Naive thymus-derived CD8-positive, alpha-beta T cell (primary cell): ENCODE measurements around the gene L1CAM. TPM values are rescaled to one million over a fixed set of nuclear protein-coding genes. Genes with fewer than 3 reads are reported as not detected.

Source experiments
- ATAC-seq, 2 donors: fragments of 150-1000 bp; cut with Tn5 transposase in 1 of 2; sonication (Bioruptor Pico), chemical (Tn5 transposase) in 1 of 2; 1 replicate in 1 of 2; 2 replicates in 1 of 2; pipeline ENCODE4 v1.10.0; 2021; ENCODE audit warnings: mild to moderate bottlenecking in 2 of 2, moderate library complexity in 2 of 2
- POLR2A ChIA-PET: fragments of 350-600 bp; sonication (Branson Sonifier 250); formaldehyde crosslinking; loops from one replicate; lab custom pipeline; 2021; ENCODE audit warnings: antibody characterized with exemption; lab: Charles Lee
- DNase-seq, 10 donors: peaks; one replicate each; pipeline versions ENCODE4 v3.0.0 to v3.0.0-alpha.2; 2020 to 2022
- H3K27ac Mint-ChIP-seq, 10 donors: one replicate each; pipeline ENCODE4 v1.8.0; 2020 to 2022; ENCODE audit warnings: mild to moderate bottlenecking in 10 of 10, mixed read lengths in 10 of 10, moderate library complexity in 4 of 10, inconsistent platforms in 1 of 10
- H3K27me3 Mint-ChIP-seq, 5 donors: one replicate each; pipeline ENCODE4 v1.8.0; 2021 to 2022; ENCODE audit warnings: mixed read lengths in 5 of 5
- H3K36me3 Mint-ChIP-seq, 3 donors: one replicate each; pipeline ENCODE4 v1.8.0; 2020 to 2022; ENCODE audit warnings: mixed read lengths in 3 of 3, mild to moderate bottlenecking in 2 of 3, inconsistent platforms in 1 of 3
- H3K4me1 Mint-ChIP-seq, 4 donors: one replicate each; pipeline ENCODE4 v1.8.0; 2021 to 2022; ENCODE audit warnings: mixed read lengths in 4 of 4
- H3K4me3 Mint-ChIP-seq, 10 donors: one replicate each; pipeline ENCODE4 v1.8.0; 2020 to 2022; ENCODE audit warnings: mild to moderate bottlenecking in 10 of 10, mixed read lengths in 10 of 10, moderate library complexity in 6 of 10, inconsistent platforms in 1 of 10
- H3K9me3 Mint-ChIP-seq, 9 donors: one replicate each; pipeline ENCODE4 v1.8.0; 2020 to 2022; ENCODE audit warnings: mixed read lengths in 9 of 9, mild to moderate bottlenecking in 3 of 9, inconsistent platforms in 1 of 9, moderate library complexity in 1 of 9
- polyA plus RNA-seq, 3 donors: library from polyadenylated mRNA; unstranded; fragments of 300-500 nt; fragmentation: Illumina TruSeq; gene quantifications; one replicate each; pipeline ENCODE4 v1.2.3, GENCODE V29; 2021
- total RNA-seq, 8 experiments: library from RNA in 2 of 8; stranded (reverse) in 2 of 8; gene quantifications; one replicate each; pipeline ENCODE4 v1.2.3 and lab custom pipeline; 2021 to 2026

Gene L1CAM
- total RNA-seq (under 1 TPM; 0.16 to 0.23 TPM), polyA plus RNA-seq (not detected), total RNA-seq (lab: John Stamatoyannopoulos, UW) (0 to 1.6 (median 0.21) reads per million in 6 experiments)

DNA sequence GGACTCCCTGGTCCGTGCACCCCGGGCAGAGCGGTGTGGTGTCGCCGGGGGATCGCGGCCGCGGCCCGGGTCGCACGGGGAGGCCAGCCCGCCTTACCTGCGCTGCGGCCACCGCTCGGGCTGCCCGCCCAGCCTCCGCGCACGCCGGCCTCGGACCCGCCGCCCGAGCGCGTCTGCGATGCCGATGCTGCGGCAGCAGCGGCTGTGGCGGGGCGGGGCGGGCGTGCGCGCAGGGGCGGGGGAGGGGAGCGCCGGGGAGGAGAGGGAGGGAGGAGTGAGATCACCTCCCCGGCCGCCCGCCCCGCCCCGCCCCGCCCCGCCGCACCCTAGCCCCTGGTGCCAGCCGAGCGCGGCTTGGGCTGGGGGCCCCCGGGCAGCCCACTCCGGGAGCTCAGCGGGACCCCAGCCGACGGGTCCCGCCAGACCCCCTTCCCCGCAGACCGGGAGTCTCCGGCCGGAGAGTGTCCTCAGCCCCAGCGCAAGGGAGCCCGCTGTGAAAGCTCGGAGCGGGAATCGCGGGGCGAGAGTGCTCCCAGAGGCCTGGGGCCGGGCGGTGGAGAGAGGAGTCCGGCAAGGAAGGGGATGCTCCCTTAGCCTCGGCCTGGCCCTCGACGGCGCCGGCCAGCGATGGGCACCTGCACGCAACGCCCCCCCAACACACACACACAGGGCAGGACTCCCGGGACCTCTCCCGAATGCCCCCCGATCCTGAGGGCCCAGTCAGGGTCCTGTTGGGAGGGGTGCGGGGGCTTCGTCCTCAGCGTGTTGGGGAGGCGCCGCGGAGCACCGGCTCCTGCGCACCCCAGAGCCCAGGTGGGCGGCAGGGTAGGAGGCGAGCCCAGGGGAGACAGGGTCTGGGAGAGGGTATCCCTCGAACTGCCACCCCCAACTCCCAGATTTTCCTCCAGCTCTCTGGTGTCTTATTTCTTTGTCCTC, at the start of gene L1CAM:
Gene L1CAM, minus strand, starts transcription at position 206 of the 936 bp plus-strand sequence. CDS start 10,337 bp downstream, outside the sequence.
- peaks cover 0 to 3% (median 0%) of the 10 kb centered on the region in 9 donors for H3K9me3 Mint-ChIP-seq
- peak; percentile 30 to 46 for ATAC-seq
- peak within 1 kb of the TSS in 8 of 10 donors; percentile 33 to 65 (median 51) for H3K4me3 Mint-ChIP-seq
- POLR2A ChIA-PET: interaction anchor here (0.7 kb wide), 1 partner anchor 59 kb away, joined by 3 read pairs; no protein-coding TSS in a partner anchor
- H3K27me3 Mint-ChIP-seq: peaks cover 3 to 27% (median 4%) of the 10 kb centered on the region in 5 donors
- peak in 1 of 10 donors; percentile 26 for DNase-seq
- peaks cover 0 to 11% (median 0%) of the 10 kb centered on the region in 4 donors for H3K4me1 Mint-ChIP-seq
- no peaks in the 10 kb centered on the region for H3K36me3 Mint-ChIP-seq
- H3K27ac Mint-ChIP-seq: no peak within 1 kb of the TSS

- Mint-ChIP-seq H3K27me3 (no peaks in the 10 kb centered on the region), H3K4me3 (peak overlapping the region; percentile 47 to 88 (median 72)), H3K36me3 (peaks cover 0 to 15% (median 0%) of the 10 kb centered on the region in 3 donors), H3K4me1 (peaks cover 7 to 34% (median 30%) of the 10 kb centered on the region in 4 donors), H3K27ac (peak overlapping the region in 9 of 10 donors; percentile 4 to 80 (median 65)), H3K9me3 (peaks cover 0 to 2% (median 0%) of the 10 kb centered on the region in 9 donors)
- ATAC-seq (peak; percentile 3 to 10), DNase-seq (peak in 1 of 10 donors; percentile 62)
- POLR2A ChIA-PET: interaction anchor here (2.0 to 17.6 kb wide), 3 partner anchors 11 to 36 kb away, joined by 7 to 388 read pairs (median 48); partner anchors contain the start of genes ARHGAP4, HCFC1 and RENBP
These were observed 49.4 kb upstream of the L1CAM start for GRCh38 chrX:153935326-153935851.

GRCh38 chrX:153934762-153935325, 48.9 kb upstream of the L1CAM start, which contains the start of gene NAA10:
Gene NAA10, minus strand, starts transcription at chrX:153935037. Its CDS starts 133 bp downstream, at chrX:153934904.
- peaks cover 7 to 28% (median 28%) of the 10 kb centered on the region in 4 donors for H3K4me1 Mint-ChIP-seq
- POLR2A ChIA-PET: interaction anchor here (2.0 to 17.6 kb wide), 3 partner anchors 10 to 36 kb away, joined by 7 to 388 read pairs (median 48); partner anchors contain the start of genes ARHGAP4, HCFC1 and RENBP
- peak; percentile 67 to 77 for ATAC-seq

GRCh38 chrX:153934148-153934761, 48.3 kb upstream of the L1CAM start:
- peak overlapping the region; percentile 76 to 91 (median 86) for H3K4me3 Mint-ChIP-seq
- POLR2A ChIA-PET: interaction anchor here (2.0 to 17.6 kb wide), 3 partner anchors 10 to 37 kb away, joined by 7 to 388 read pairs (median 48); partner anchors contain the start of genes ARHGAP4, HCFC1 and RENBP
- no peaks in the 10 kb centered on the region for H3K27me3 Mint-ChIP-seq
- peaks cover 0 to 16% (median 0%) of the 10 kb centered on the region in 3 donors for H3K36me3 Mint-ChIP-seq
- H3K27ac Mint-ChIP-seq: peak overlapping the region in 9 of 10 donors; percentile 72 to 93 (median 88)
- ATAC-seq (peak; percentile 28 to 35), DNase-seq (peak in 1 of 10 donors; percentile 54)
- H3K4me1 Mint-ChIP-seq: peaks cover 7 to 32% (median 28%) of the 10 kb centered on the region in 4 donors
- peaks cover 0 to 2% (median 0%) of the 10 kb centered on the region in 9 donors for H3K9me3 Mint-ChIP-seq

More at GRCh38 chrX:153934762-153935325, 48.9 kb upstream of the L1CAM start, which contains the start of gene NAA10:
- Mint-ChIP-seq H3K27ac (peak within 1 kb of the TSS in 9 of 10 donors; percentile 72 to 93 (median 88)), H3K36me3 (peaks cover 0 to 16% (median 0%) of the 10 kb centered on the region in 3 donors), H3K4me3 (peak within 1 kb of the TSS; percentile 76 to 91 (median 86)), H3K27me3 (no peaks in the 10 kb centered on the region), H3K9me3 (peaks cover 0 to 2% (median 0%) of the 10 kb centered on the region in 9 donors)
- peak in 8 of 10 donors; percentile 27 to 72 (median 44) for DNase-seq

DNA sequence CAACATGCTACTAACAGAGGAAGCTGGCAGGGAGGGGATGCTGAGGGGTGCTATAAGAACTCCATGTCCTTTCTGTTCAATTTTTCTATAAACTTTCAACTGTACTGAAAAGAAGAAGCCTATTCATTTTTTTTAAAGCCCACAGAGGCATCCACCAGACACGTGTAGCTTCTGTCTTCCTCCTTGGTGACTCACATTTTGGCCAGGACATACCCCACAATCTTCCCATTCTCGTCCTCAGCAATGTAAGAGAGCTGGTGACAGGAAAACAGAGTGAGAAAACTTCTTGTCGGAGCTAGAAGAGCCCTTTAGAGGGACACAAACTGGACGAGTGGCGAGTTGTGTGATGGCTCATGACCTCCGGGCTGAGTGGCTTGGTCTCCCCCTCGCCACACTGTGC, 47.8 kb upstream of the L1CAM start:
- Mint-ChIP-seq H3K27ac (peak overlapping the region in 9 of 10 donors; percentile 25 to 93 (median 88)), H3K36me3 (peaks cover 0 to 16% (median 0%) of the 10 kb centered on the region in 3 donors), H3K4me1 (peaks cover 7 to 35% (median 30%) of the 10 kb centered on the region in 4 donors), H3K4me3 (peak overlapping the region; percentile 76 to 91 (median 86)), H3K9me3 (peaks cover 0 to 2% (median 0%) of the 10 kb centered on the region in 9 donors), H3K27me3 (no peaks in the 10 kb centered on the region)
- POLR2A ChIA-PET: interaction anchor here (2.0 to 17.6 kb wide), 3 partner anchors 9 to 38 kb away, joined by 7 to 388 read pairs (median 48); partner anchors contain the start of genes ARHGAP4, HCFC1 and RENBP
- ATAC-seq (peak in 1 of 2 donors; percentile 2), DNase-seq (no peak)

- peaks cover 7 to 33% (median 28%) of the 10 kb centered on the region in 4 donors for H3K4me1 Mint-ChIP-seq
- POLR2A ChIA-PET: interaction anchor here (5.5 to 17.6 kb wide), 2 partner anchors 8 to 14 kb away, joined by 48 to 388 read pairs; partner anchors contain the start of genes ARHGAP4 and RENBP
- H3K9me3 Mint-ChIP-seq: peaks cover 0 to 2% (median 0%) of the 10 kb centered on the region in 9 donors
- peaks cover 0 to 17% (median 0%) of the 10 kb centered on the region in 3 donors for H3K36me3 Mint-ChIP-seq
- ATAC-seq (no peak), DNase-seq (peak in 1 of 10 donors; percentile 36)
- peak overlapping the region in 1 of 10 donors; percentile 58 for H3K27ac Mint-ChIP-seq
- no peak overlapping the region for H3K4me3 Mint-ChIP-seq
- H3K27me3 Mint-ChIP-seq: no peaks in the 10 kb centered on the region
These were observed 46.4 kb upstream of the L1CAM start for GRCh38 chrX:153932220-153932915.

- peaks cover 11 to 33% (median 30%) of the 10 kb centered on the region in 4 donors for H3K4me1 Mint-ChIP-seq
- peaks cover 0 to 2% (median 0%) of the 10 kb centered on the region in 9 donors for H3K9me3 Mint-ChIP-seq
- no peaks in the 10 kb centered on the region for H3K27me3 Mint-ChIP-seq
- no peak for DNase-seq
- ATAC-seq: no peak
- POLR2A ChIA-PET: interaction anchor here (5.5 to 17.6 kb wide), 2 partner anchors 7 to 14 kb away, joined by 48 to 388 read pairs; partner anchors contain the start of genes ARHGAP4 and RENBP
- H3K36me3 Mint-ChIP-seq: peaks cover 0 to 17% (median 0%) of the 10 kb centered on the region in 3 donors
- peak overlapping the region in 1 of 10 donors; percentile 44 for H3K4me3 Mint-ChIP-seq
- peak overlapping the region in 7 of 10 donors; percentile 62 to 85 (median 75) for H3K27ac Mint-ChIP-seq
These were observed 45.8 kb upstream of the L1CAM start for GRCh38 chrX:153931748-153932147.

DNA sequence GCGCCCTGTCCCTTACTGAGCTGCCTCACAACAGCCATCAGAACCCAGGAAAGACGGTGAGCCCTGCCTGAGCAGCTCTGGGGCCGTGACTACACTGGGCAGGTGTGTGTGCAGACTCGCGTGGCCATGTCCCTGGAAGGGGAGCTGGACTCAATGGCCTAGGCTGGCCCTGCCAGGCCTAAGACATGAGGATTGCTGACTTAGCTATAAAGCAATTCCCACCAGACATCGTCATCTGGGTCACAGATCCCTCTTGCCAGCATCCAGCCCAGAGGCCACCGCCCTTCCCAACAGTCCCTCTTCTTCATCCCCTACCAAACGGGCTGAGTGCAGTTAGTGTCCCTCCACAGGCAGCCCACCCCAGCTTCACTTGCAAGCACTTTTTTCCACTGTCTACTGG, 45.2 kb upstream of the L1CAM start:
- no peaks in the 10 kb centered on the region for H3K27me3 Mint-ChIP-seq
- peak overlapping the region in 8 of 10 donors; percentile 52 to 85 (median 74) for H3K27ac Mint-ChIP-seq
- ATAC-seq (no peak), DNase-seq (peak in 1 of 10 donors; percentile 35)
- H3K4me3 Mint-ChIP-seq: peak overlapping the region in 1 of 10 donors; percentile 7
- H3K9me3 Mint-ChIP-seq: no peaks in the 10 kb centered on the region
- POLR2A ChIA-PET: interaction anchor here (17.6 kb wide), 1 partner anchor 15 kb away, joined by 388 read pairs; the partner anchor contains the start of gene RENBP
- H3K4me1 Mint-ChIP-seq: peaks cover 10 to 35% (median 28%) of the 10 kb centered on the region in 4 donors
- peaks cover 0 to 17% (median 0%) of the 10 kb centered on the region in 3 donors for H3K36me3 Mint-ChIP-seq

DNA sequence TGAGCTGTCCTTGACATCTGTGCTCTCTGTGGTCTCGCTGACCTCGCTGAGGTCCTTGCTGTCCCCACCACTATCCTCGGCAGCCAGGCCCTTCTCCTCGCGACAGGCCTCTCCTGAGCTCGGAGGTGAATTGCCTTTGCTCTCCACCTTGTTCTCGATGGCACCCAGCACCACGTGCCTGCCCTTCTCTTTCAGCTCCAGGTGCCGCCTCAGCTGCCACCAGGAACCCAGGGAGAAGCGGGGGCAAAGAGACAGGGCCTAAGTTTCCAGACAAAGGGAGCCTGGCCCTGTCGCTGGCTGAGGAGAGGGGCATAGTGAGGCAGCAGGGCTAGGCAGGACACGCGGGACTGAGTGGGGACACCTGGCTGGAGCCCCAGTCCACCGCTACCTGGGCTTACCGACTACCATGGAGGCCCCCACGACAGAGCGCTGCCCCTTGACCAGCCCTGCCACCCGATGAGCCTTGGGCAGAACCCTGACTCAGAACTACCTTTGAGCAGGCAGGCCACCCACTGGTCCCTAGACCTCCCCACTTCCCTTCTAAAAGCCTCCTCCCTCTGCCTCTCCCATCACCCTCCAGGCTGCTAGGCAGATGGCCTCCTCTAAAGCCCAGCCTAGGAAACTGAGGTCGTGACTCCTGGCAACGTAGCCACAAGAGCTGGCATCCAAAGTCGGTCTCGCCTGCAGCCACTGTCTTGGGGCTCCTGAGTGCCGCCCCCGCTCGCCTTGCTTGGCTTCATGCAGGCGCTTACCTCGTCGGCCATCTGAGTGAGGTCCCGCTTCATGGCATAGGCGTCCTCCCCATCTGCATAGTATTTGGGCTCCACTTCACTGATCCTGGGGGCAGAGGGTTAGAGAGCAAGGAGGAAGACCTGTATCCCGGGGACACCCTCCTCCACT, 44.3 kb upstream of the L1CAM start:
- Mint-ChIP-seq H3K27ac (peak overlapping the region in 6 of 10 donors; percentile 39 to 99 (median 60)), H3K4me1 (peaks cover 10 to 39% (median 25%) of the 10 kb centered on the region in 4 donors), H3K4me3 (peak overlapping the region in 1 of 10 donors; percentile 56), H3K36me3 (peaks cover 0 to 17% (median 0%) of the 10 kb centered on the region in 3 donors), H3K27me3 (no peaks in the 10 kb centered on the region), H3K9me3 (no peaks in the 10 kb centered on the region)
- ATAC-seq: no peak
- POLR2A ChIA-PET: interaction anchor here (6.7 to 17.6 kb wide), 2 partner anchors 16 to 39 kb away, joined by 131 to 388 read pairs; partner anchors contain the start of genes HCFC1, RENBP and TMEM187
- DNase-seq: peak in 1 of 10 donors; percentile 48
